Measurements from ENCODE around the gene TOR1B.

DNA sequence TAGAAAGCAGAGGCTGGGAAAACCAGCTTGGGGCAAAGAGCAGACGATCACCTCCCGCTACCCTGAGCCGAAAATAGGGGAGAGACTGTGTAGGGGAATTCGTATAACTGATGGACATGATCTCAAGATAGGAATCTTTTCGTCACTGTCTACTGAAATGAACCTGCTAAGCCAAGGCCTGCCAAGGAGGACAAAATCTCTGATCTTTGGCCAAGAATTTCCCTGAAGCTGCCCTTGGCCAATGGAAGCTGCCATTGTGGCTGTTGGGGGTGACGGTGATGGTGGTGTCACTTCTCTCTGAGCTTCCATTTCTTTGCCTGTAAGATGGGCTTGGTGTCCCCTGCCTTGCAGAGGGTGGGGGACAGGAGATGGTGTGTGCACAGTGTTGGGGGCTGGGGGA is 46.8 kb upstream of the TOR1B start:
- TF ChIP-seq, protein P1, sequence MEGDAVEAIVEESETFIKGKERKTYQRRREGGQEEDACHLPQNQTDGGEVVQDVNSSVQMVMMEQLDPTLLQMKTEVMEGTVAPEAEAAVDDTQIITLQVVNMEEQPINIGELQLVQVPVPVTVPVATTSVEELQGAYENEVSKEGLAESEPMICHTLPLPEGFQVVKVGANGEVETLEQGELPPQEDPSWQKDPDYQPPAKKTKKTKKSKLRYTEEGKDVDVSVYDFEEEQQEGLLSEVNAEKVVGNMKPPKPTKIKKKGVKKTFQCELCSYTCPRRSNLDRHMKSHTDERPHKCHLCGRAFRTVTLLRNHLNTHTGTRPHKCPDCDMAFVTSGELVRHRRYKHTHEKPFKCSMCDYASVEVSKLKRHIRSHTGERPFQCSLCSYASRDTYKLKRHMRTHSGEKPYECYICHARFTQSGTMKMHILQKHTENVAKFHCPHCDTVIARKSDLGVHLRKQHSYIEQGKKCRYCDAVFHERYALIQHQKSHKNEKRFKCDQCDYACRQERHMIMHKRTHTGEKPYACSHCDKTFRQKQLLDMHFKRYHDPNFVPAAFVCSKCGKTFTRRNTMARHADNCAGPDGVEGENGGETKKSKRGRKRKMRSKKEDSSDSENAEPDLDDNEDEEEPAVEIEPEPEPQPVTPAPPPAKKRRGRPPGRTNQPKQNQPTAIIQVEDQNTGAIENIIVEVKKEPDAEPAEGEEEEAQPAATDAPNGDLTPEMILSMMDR (IDR thresholded peaks at IDR 0.05; ENCODE audit: low read length): no peak
- TF ChIP-seq EZH2 (optimal IDR thresholded peaks at IDR 0.05; ENCODE audit: low read depth, low read length) (no peak), EZH2phosphoT487 (IDR thresholded peaks at IDR 0.05; ENCODE audit: low read length) (no peak)

Data from MM.1S (cell line).